DND-41 (cell line): ENCODE measurements around the gene DAGLA.

Experiments used
- ATAC-seq: fragments of 200-7000 bp; cut with Tn5 transposase; 3 replicates; pipeline ENCODE4 v1.9.1; 2021; ENCODE audit warnings: low read depth; ENCODE audit not compliant: insufficient read depth
- DNase-seq: peaks from one replicate; pipeline ENCODE4 v3.0.0-alpha.2; 2020
- H2AFZ ChIP-seq: 2 replicates; pipeline ENCODE4 v1.6.0; 2012; ENCODE audit warnings: low read depth, low read length
- H3K27ac ChIP-seq: 2 replicates; pipeline ENCODE4 v1.5.1; 2012; ENCODE audit warnings: low read length, inconsistent platforms
- H3K27me3 ChIP-seq: fragments of 200-600 bp; sonication (generic); 2 replicates; pipeline ENCODE4 v1.6.0; 2012; ENCODE audit warnings: low read length, mild to moderate bottlenecking, inconsistent platforms; ENCODE audit not compliant: insufficient read depth, poor library complexity
- H3K36me3 ChIP-seq: 2 replicates; pipeline ENCODE4 v1.5.1; 2012; ENCODE audit warnings: low read length, inconsistent platforms; ENCODE audit not compliant: insufficient read depth
- H3K4me1 ChIP-seq: 2 replicates; pipeline ENCODE4 v1.5.1; 2012; ENCODE audit warnings: mild to moderate bottlenecking, low read length; ENCODE audit not compliant: insufficient read depth
- H3K4me2 ChIP-seq: 2 replicates; pipeline ENCODE4 v1.6.0; 2012; ENCODE audit warnings: mild to moderate bottlenecking, moderate library complexity, low read length, inconsistent platforms; ENCODE audit not compliant: insufficient read depth
- H3K4me3 ChIP-seq, 2 experiments: fragments of 200-600 bp in 1 of 2; shearing (Covaris generic) in 1 of 2; 2 replicates each; pipeline ENCODE4 v1.5.1; 2012 to 2016; ENCODE audit warnings: inconsistent platforms in 2 of 2, low read length in 2 of 2, mild to moderate bottlenecking in 2 of 2, low read depth in 1 of 2, moderate library complexity in 1 of 2
- H3K79me2 ChIP-seq: 2 replicates; pipeline ENCODE4 v1.6.0; 2012; ENCODE audit warnings: low read length, inconsistent platforms; ENCODE audit not compliant: insufficient read depth
- H3K9ac ChIP-seq: 2 replicates; pipeline ENCODE4 v1.6.0; 2012; ENCODE audit warnings: low read depth, mild to moderate bottlenecking, inconsistent platforms, low read length, moderate library complexity
- H3K9me3 ChIP-seq: 2 replicates; pipeline ENCODE4 v1.5.1; 2012; ENCODE audit warnings: low read length, moderate library complexity, mild to moderate bottlenecking, inconsistent platforms; ENCODE audit not compliant: insufficient read depth, severe bottlenecking
- H4K20me1 ChIP-seq: 2 replicates; pipeline ENCODE4 v1.6.0; 2012; ENCODE audit warnings: low read length; ENCODE audit not compliant: insufficient read depth
- EZH2 ChIP-seq: IDR thresholded peaks from 3 replicates; pipeline ENCODE4 v1.6.1; 2012; ENCODE audit warnings: borderline replicate concordance, low read depth, mild to moderate bottlenecking, moderate library complexity, low read length, inconsistent platforms; ENCODE audit not compliant: severe bottlenecking
- TF ChIP-seq, protein P1 (sequence below): IDR thresholded peaks from 2 replicates; pipeline ENCODE4 v1.5.1; 2012; ENCODE audit warnings: borderline replicate concordance, low read length, moderate library complexity, mild to moderate bottlenecking; ENCODE audit not compliant: poor library complexity, severe bottlenecking; ENCODE audit errors: extremely low read depth

Gene DAGLA

DNA sequence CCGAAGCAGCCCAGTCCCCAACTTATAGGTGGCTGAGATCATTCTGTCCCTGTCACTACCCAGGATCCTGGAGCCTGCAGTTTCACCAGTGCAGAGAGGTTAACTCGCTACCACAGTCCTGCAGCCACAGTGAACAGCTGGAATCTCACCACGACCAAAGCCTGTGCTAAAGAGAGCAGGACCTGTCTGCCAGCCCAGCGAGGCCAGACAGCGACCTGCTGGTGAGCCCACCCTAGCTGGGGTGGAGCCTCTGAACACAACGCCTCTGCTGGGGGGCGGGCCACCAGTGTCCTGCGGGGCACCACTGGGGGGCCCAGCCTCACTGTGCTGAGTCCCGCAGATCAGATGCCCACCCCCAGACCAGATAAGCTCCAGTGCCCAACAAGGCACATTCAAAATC lies 33.3 kb downstream of the DAGLA start:
- Histone ChIP-seq H3K27me3 (no peaks in the 10 kb centered on the region), H3K9me3 (no peaks in the 10 kb centered on the region), H3K79me2 (no peaks in the 10 kb centered on the region), H3K27ac (no peak overlapping the region), H3K4me2 (no peak overlapping the region), H3K9ac (no peak overlapping the region), H3K4me1 (no peaks in the 10 kb centered on the region), H3K36me3 (no peaks in the 10 kb centered on the region), H2AFZ (no peak overlapping the region), H4K20me1 (0 out of 2 replicates have a peak, but pooled peaks cover 4% of the 10 kb centered on the region), H3K4me3 (no peak overlapping the region)
- DNase-seq (no peak), ATAC-seq (no peak)
- TF ChIP-seq EZH2, result no peak
- TF ChIP-seq, protein P1, sequence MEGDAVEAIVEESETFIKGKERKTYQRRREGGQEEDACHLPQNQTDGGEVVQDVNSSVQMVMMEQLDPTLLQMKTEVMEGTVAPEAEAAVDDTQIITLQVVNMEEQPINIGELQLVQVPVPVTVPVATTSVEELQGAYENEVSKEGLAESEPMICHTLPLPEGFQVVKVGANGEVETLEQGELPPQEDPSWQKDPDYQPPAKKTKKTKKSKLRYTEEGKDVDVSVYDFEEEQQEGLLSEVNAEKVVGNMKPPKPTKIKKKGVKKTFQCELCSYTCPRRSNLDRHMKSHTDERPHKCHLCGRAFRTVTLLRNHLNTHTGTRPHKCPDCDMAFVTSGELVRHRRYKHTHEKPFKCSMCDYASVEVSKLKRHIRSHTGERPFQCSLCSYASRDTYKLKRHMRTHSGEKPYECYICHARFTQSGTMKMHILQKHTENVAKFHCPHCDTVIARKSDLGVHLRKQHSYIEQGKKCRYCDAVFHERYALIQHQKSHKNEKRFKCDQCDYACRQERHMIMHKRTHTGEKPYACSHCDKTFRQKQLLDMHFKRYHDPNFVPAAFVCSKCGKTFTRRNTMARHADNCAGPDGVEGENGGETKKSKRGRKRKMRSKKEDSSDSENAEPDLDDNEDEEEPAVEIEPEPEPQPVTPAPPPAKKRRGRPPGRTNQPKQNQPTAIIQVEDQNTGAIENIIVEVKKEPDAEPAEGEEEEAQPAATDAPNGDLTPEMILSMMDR, result no peak

DNA sequence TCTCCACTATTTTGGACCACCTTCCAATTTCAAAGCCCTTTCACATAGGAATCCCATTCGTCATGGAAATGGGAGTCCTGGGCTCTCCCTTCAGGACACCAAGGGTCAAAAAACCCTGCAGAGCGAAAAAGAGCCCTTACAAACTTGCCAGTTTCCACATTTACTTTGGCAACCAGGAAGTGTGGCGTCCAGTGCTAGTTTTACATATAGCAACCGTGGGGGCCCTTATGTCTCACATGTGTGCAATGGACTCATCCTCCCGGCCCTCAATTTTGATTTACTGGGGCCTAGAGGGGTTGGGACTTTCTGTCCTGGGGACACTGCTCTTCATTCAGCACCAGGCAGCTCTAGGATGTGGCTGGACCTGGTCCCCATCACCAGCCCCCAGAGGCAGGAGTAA lies 33.7 kb downstream of the DAGLA start:
- H2AFZ ChIP-seq, result no peak overlapping the region
- no peaks in the 10 kb centered on the region for H3K79me2 ChIP-seq
- no peak overlapping the region for H3K27ac ChIP-seq
- no peak for ATAC-seq
- H4K20me1 ChIP-seq, result 0 out of 2 replicates have a peak, but pooled peaks cover 4% of the 10 kb centered on the region
- H3K9ac ChIP-seq, result no peak overlapping the region
- no peak for DNase-seq
- H3K27me3 ChIP-seq, result no peaks in the 10 kb centered on the region
- H3K9me3 ChIP-seq, result no peaks in the 10 kb centered on the region
- no peaks in the 10 kb centered on the region for H3K4me1 ChIP-seq
- no peak overlapping the region for H3K4me3 ChIP-seq
- TF ChIP-seq EZH2, result no peak
- TF ChIP-seq, protein P1, result no peak
- no peaks in the 10 kb centered on the region for H3K36me3 ChIP-seq
- H3K4me2 ChIP-seq, result no peak overlapping the region

DNA sequence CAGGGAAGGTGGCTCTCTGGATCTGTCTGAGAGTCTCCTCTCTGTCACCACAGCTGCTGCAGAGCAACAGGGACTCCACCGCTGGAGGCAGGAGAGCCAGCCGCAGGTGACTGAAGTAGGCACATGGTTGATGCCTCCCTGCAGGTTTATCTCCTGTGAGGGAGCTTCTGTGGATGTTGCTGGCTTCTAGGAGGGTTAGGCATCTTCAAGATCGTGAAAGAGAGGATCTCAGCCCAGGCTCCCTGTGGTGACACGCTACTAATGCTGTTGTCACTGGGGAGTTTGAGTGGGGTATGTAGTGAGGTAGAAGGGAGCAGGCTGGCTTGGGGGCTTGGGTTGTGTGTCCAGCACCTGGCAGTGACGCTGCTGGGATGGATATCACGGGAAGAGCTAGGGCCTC lies 34.1 kb downstream of the DAGLA start:
- Histone ChIP-seq H3K79me2 (no peaks in the 10 kb centered on the region), H3K4me2 (no peak overlapping the region), H3K4me1 (no peaks in the 10 kb centered on the region), H3K9me3 (no peaks in the 10 kb centered on the region), H3K4me3 (no peak overlapping the region), H3K36me3 (no peaks in the 10 kb centered on the region), H3K9ac (no peak overlapping the region), H3K27ac (no peak overlapping the region), H3K27me3 (no peaks in the 10 kb centered on the region), H2AFZ (no peak overlapping the region), H4K20me1 (peaks cover 5% of the 10 kb centered on the region; the same call in 1 of the 2 replicates)
- DNase-seq, result no peak
- TF ChIP-seq, protein P1, result no peak
- TF ChIP-seq EZH2, result no peak
- ATAC-seq, result no peak

DNA sequence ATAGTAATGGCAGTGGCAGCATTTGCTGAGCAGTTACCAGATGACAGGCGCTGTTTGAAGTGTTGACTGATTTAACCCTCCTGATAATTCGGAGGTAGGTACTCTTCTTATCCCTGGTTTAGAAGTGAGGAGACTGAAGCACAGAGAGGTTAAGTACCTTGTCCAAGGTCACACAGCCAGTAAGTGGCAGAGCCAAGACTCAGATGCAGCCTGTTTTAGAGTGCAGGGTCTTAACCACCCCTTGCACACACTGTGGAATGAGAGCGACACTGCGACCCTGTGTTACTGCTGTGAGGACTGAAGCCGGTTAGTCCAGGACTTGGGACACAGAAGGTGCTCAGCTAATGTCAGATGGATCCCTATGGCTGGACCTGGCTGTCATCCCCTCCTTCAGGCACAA lies 34.7 kb downstream of the DAGLA start:
- H3K4me1 ChIP-seq, result no peaks in the 10 kb centered on the region
- ATAC-seq (no peak), DNase-seq (no peak)
- H3K4me2 ChIP-seq, result no peak overlapping the region
- H3K4me3 ChIP-seq, result no peak overlapping the region
- H4K20me1 ChIP-seq, result peaks cover 9% of the 10 kb centered on the region; the same call in 1 of the 2 replicates
- H3K9ac ChIP-seq, result no peak overlapping the region
- TF ChIP-seq, protein P1, result no peak
- no peak for TF ChIP-seq EZH2
- H3K27ac ChIP-seq, result no peak overlapping the region
- H3K36me3 ChIP-seq, result no peaks in the 10 kb centered on the region
- no peaks in the 10 kb centered on the region for H3K9me3 ChIP-seq
- no peaks in the 10 kb centered on the region for H3K79me2 ChIP-seq
- H3K27me3 ChIP-seq, result no peaks in the 10 kb centered on the region
- no peak overlapping the region for H2AFZ ChIP-seq
